ENCODE measurements around the gene LAMA4.

GRCh38 chr6:112085286-112086065 is 168.9 kb downstream of the LAMA4 start:
- no peak for TF ChIP-seq CTCF (IDR thresholded peaks at IDR 0.05)
- TF ChIP-seq ZFX (IDR thresholded peaks at IDR 0.05; ENCODE audit: borderline replicate concordance) = no peak
